HG03354 (cell line): ENCODE results near the gene APPBP2.
"Not testable (repeated sequence)": the region's sequence is repeated elsewhere in the genome, so short reads cannot be mapped to it uniquely, and the experiment has no call there.

ENCODE experiments used
- ATAC-seq: cut with Tn5 transposase; IDR thresholded peaks from one replicate; pipeline ENCODE4 v1.9.1; 2021; ENCODE audit warnings: mild to moderate bottlenecking; ENCODE audit not compliant: unreplicated experiment, poor library complexity, severe bottlenecking

Gene APPBP2, protein sequence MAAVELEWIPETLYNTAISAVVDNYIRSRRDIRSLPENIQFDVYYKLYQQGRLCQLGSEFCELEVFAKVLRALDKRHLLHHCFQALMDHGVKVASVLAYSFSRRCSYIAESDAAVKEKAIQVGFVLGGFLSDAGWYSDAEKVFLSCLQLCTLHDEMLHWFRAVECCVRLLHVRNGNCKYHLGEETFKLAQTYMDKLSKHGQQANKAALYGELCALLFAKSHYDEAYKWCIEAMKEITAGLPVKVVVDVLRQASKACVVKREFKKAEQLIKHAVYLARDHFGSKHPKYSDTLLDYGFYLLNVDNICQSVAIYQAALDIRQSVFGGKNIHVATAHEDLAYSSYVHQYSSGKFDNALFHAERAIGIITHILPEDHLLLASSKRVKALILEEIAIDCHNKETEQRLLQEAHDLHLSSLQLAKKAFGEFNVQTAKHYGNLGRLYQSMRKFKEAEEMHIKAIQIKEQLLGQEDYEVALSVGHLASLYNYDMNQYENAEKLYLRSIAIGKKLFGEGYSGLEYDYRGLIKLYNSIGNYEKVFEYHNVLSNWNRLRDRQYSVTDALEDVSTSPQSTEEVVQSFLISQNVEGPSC

DNA sequence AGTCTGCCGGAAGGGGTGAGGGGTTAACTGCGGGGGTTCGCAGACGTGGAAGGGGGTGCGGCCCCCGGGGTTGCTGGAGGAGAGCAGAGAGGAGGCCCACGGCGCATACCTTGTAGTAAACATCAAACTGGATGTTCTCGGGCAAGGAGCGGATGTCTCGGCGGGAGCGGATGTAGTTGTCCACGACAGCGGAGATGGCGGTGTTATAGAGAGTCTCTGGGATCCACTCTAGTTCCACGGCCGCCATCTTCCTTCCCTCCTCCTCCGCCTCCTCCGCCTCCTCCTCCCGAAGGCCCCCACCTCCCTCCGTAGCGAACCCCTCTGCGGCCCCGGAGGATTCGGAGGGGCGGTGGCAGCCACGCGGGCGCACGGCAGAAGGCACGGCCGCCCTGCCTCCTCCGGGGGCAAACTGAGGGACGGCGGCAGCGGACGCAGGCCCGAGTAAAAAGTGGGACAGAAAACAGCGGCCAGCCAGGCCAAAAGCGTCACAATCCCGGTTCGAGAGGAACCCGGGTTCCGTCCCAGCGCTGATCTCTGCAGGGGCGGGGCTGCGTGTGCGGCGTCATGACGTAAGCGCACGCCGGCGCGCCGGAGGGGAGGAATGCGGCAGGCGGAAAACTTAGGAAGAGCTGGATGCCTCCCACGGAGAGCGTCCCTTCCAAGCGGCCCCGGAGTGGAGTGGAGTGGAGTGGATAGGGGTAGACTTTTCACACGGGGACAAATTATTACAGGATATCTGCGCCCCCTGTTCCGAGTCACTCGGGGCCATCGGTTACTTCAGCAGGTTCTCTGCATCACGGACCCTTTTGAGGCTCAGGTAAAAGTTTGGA, at the start of gene APPBP2:
TSS of gene APPBP2 (minus strand) at position 558 of the 830 bp plus-strand sequence. CDS start at position 247, 311 bp downstream.
- ATAC-seq = peak; percentile 88

DNA sequence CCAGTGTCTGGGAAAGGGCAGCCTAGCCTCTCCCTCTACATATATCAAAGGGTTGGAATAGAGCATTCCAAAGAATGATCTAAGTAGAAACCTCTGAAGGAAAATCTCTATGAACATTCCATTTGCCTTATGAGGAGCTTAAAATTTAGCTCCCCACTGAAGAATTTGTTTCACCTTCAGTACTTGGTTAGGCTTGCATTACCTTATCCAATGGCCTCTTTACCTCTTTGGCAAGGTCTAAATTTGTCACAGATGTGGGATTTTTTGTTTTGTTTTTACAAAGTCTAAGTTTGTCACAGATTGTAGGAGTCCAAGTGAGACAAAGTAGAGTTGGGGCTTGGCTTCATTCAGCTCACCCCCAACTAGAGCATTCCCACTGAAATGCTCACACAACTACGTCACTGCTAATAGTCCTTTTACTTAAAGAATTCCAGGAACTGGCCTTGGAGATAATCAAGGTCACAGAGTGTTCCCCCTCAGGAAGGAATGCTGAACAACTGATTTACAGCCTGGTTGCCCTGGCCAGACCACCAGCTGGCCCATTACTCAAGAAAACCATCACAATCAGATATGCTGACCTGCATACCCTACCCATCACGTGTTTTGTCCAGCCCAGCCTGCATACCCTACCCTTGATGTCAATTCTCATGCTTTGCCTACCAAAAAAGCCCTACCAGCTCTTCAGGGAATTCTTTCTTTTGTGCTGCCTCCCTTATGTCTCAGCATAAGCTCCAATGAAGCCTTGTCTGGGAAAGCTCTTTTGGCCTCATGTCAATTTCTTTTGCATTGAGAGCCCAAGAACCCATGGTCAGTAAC, 47.4 kb upstream of the APPBP2 start:
- ATAC-seq = no peak

DNA sequence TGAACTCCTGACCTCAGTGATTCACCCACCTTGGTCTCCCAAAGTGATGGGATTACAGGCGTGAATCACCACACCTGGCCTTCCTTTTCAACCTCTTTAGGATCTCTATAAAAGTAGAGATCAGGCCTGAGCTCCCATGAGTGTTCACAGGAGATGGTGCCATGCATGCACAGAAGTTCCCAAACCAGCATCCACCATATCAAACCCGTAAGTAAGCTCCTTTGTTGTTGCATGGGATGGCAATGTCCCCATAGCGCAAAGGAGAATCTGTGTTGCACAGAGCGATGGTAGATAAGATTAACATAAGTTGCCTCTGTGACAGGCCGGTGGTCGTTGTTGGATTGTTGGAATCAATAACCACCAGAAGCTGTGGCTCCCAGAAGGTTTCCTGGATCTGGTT, 39.2 kb upstream of the APPBP2 start:
- ATAC-seq = no peak

DNA sequence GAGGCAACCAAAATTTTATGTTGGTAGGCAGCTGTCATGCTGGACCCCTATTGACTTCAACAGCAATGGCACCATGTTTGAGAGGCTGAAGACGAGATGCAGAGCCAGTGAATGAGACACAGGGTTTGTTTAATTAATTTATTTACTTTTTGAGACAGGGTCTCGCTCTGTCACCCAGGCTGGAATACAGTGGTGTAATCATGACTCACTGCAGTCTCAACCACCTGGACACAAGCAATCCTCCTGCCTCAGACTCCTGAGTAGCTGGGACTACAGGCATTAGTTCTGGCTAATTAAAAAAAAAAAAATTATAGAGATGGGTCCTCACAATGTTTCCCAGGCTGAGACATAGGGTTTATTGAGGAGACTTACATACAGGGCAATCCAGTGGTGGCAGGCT, 37.7 kb upstream of the APPBP2 start:
- no peak for ATAC-seq

DNA sequence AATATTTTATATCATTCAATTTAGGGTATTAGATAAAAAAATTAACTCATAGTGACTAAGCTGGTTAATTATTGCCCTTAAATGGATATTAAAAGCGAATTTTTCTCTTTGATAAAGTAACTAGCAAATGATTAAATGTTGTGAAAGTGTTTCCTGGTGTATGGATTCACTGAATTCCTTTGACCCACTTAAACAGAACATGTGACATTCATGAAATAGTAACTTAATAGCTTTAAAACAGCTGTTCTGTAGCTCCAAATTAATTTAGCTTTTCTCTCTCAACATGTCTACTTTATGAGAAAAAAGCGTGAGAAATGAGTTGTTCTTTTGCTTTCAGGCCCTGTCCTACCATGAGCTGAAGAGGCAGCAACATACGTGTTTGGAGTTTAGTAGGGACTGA, 36.4 kb upstream of the APPBP2 start:
- ATAC-seq = no peak

DNA sequence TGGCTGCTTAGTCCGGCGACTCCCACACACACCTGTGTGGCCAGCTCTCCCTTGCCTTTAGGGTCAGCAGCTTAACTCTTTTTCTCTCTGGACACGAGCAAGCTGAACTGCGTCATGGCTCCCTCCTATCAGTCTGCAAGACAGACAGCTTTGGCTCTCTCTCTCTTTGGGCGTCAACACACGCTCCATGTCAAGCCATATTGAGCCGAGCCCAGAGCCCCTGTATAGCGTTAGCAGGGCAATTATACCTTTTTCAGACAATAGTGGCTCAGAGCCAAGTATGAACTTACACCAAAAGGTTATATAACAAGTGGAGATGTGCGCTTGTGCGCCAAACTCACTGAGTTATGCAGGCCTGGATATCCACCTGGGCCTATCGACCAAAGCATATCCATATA, 34.8 kb upstream of the APPBP2 start:
- no peak for ATAC-seq

DNA sequence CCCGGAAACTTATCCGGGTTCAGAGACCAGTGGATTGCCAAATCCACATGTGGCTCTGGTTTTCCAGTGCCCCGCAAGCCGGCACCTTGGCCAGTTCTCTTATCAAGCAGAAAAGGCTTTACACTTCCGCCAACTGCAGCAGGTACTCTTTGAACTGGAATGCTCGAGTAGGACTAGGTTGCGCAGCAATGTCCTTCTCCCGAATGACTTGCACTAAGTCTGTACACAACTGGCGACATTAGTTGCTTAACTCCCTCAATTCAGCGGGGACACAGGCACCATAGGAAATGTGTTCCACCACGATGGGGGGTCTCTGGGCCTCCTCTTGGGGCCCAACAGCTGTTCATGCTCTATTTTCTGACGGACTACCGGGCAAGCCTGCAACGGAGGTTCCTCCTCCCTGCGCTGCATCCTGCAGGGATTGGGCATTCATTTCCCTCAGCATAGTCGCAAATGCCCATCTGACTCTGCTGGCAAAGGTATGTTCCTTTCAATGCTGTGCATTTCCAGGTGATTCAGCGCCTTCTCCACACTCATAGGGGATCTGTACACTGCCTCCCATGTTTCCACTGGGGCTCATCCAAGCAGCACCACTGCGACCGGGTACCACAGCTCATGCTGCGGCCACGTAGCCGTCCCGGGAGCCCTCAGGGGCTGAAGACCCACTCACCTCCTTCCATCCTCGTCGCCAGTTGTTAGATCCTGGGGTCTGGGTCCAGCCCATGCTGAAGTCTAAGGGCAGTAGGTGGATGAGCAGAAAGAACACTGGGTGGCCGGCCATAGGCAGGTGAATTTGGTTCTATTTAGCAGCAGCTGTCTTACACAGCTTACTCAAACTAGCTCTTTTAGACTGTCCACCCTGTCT, 34.2 kb upstream of the APPBP2 start:
- no peak for ATAC-seq

DNA sequence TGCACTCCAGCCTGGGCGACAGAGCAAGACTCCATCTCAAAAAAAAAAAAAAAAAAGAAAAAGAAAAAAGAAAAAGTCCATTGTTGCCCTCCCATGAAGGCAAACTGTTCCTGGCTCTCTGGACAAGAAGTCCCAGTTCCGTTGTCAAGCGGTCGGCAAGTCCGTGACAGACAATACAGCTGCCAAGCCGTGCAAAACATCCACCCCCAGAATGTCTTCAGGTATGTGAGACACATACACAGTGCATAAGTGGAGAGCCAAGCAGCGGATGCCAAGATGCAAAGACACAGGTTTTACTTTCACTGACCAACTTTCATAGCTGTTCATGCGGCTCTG, 33.6 kb upstream of the APPBP2 start:
- ATAC-seq = no peak

DNA sequence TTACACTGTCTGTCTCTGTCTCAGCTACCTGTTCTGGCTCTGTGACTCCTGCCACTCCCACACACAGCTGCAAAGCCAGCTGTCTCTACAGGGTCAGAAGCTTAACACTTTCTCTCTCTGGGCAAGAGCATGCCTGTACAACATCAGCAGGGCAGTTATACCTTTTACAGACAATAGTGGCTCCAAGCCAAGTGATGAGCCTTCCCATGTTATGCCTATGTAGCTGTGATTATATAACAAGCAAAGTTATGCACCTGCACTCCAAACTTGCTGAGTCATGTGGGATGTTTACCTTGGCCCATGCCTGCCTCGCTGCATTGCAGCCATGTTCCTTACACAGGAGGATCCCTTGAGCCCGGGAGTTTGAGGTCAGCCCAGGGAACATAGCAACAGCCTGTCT, 31.8 kb upstream of the APPBP2 start:
- no peak for ATAC-seq

DNA sequence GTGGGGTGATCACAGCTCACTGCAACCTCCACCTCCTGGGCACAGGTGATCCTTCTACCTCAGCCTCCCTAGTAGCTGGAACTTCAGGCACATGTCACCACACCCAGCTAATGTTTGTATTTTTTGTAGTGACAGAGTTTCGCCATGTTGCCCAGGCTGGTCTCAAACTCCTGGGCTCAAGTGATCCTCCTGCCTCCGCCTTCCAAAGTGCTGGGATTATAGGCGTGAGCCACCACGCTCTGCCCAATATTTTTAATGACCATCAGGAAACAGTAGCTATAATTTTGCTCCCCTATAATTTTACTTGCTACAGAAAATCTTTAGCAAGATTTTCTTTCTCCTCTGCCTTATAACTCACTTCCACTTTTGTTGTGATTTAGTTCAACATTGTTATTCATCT, 29.7 kb upstream of the APPBP2 start:
- ATAC-seq = no peak

DNA sequence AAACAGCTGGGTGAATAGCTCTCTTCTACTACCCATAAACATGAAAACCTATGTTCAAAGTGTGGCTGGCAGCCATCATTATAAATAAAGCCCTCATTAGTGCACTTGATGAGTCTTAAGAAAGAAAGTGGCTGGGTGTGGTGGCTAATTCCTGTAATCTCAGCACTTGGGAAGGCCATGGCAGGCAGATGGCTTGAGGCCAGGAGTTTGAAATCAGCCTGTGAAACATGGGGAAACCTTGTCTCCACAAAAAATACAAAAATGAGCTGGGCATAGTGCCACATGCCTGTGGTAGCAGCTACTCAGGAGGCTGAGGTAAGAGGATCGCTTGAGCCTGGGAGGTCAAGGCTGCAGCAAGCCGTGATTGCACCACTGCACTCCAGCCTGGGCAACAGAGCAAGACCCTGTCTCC, 28.3 kb upstream of the APPBP2 start:
- ATAC-seq = no peak

DNA sequence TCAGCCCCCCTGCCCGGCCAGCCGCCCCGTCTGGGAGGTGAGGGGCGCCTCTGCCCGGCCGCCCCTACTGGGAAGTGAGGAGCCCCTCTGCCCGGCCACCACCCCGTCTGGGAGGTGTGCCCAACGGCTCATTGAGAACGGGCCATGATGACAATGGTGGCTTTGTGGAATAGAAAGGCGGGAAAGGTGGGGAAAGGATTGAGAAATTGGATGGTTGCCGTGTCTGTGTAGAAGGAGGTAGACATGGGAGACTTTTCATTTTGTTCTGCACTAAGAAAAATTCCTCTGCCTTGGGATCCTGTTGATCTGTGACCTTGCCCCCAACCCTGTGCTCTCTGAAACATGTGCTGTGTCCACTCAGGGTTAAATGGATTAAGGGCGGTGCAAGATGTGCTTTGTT, 26.2 kb upstream of the APPBP2 start:
- ATAC-seq = not testable (repeated sequence)

DNA sequence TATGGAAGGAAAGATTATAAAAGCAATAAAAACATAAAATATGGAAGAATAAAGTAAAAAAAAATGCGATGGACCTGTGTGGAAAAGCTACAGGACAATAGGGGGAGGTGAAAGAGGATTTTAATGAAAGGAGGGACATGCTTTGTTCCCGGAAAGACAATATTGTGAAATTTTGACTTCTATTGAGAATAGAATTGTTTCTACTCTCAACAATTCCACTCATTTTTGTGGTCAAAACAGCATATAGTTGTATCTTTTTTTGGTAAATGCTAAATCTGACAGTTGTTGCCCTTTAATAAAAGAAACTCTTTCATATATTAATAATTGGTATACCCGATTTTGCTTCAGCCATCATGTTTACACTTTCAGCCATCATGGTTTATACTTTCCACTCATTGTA, 22.9 kb upstream of the APPBP2 start:
- no peak for ATAC-seq

DNA sequence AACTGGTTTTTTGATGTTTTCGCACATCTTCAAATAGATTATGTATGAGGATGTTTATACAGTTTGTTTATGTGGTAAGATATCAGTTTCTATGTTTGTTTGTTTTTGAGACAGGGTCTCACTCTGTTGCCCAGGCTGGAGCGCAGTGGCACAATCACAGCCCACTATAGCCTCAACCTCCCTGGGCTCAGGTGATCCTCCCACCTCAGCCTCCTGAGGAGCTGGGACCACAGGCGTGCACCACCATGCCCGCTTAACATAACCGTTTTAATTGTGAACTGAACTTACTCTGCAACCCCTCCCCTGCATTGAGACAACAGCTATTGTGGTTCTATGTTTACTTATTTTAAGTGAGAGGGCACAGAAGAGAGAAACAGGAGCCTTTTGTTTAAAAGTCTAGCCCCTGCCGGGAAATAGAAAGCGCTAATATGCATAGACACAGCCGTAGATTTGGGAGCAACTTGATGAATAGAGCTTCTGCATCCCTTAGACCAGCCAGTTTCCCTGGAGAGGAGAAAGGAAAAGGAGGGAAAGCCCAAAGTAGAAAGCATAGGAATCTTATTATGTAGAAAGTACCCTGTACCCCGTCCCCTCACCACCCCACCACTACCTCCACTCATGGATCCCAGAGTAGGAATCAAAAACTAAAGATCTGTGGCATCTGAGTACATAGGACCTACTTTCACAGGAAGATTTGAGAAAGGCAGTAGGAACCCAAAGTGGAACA, 19.6 kb upstream of the APPBP2 start:
- no peak for ATAC-seq

DNA sequence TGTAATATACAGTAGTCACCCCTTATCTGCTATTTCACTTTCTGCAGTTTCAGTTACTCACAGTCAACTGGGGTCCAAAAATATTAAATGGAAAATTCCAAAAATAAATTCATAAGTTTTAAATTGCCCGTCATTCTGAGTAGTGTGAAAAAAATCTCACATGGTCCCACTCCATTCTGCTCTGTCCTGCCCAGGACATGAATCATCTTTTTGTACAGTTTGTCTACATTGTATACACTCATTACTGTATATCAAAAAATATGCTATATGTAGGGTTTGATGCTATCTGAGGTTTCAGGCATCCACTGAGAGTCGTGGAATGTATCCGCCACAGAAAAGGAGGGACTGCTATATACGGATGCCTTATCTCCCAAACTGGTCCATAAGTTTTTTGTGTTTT, 16.0 kb upstream of the APPBP2 start:
- no peak for ATAC-seq

DNA sequence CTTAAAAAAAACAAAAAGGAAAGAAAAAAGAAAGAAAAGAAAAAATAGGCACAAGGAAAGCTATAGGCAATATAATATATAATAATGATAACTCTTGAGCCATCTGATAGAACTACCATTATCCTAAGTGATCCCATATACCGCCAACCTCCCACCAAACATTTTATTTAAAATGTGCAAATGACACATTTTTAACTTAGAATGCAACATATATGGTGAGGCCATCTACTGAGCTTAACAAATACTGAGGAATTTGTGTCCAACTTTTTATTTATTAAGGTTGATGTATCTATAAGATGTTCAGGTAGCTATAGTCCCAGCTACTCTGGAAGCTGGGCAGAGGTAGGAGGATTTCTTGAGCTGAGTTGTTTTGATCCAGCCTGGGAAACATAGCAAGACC, 14.4 kb upstream of the APPBP2 start:
- ATAC-seq = no peak

DNA sequence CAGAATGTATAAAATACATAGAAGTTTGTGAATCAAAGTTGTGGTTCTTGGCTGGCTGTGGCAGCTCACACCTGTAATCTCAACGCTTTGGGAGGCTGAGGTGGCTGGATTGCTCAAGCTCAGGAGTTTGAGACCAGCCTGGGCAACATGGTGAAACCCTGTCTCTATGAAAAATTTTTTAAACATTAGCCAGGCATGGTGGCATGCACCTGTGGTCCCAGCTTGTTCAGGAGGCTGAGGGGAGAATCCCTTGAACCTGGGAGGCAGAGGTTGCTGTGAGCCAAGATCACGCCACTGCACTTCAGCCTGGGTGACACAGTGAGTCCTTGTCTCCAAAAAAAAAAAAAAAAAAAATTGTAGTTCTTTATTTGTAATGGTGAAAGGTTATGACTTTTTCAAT, 13.8 kb upstream of the APPBP2 start:
- ATAC-seq = no peak

DNA sequence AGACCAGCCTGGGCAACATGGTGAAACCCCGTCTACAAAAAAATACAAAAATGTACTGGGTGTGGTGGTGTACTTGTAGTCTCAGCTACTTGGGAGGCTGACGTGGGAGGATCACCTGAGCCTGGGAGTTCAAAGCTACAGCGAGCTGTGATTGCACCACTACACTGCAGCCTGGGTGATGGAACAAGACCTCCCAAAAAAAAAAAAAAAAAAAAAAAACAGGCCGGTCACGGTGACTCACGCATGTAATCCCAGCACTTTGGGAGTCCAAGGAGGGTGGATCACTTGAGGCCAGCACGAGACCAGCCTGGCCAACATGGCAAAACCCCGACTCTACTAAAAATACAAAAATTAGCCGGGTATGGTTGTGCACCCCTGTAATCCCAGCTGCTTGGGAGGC, 12.7 kb upstream of the APPBP2 start:
- ATAC-seq = no peak
